Mesothelial cell of epicardium (in vitro differentiated cells): ENCODE measurements around the gene TMEM250. TPM values are rescaled to one million over a fixed set of nuclear protein-coding genes. Genes with fewer than 3 reads are reported as not detected.
A peak's percentile ranks its signal among the peaks of the same experiment; 100 is the strongest.

Experiments used
- DNase-seq, 2 experiments: peaks; one replicate each; pipeline ENCODE4 v3.0.0; 2021; ENCODE audit warnings: low spot score in 2 of 2; ENCODE audit not compliant: unreplicated experiment in 2 of 2
- H3K27ac Mint-ChIP-seq: 2 replicates; pipeline ENCODE4 v1.8.0; 2021; ENCODE audit warnings: mixed read lengths
- H3K27me3 Mint-ChIP-seq: 2 replicates; pipeline ENCODE4 v1.8.0; 2021; ENCODE audit warnings: low read depth, mixed read lengths
- H3K36me3 Mint-ChIP-seq: 2 replicates; pipeline ENCODE4 v1.8.0; 2021; ENCODE audit warnings: mixed read lengths
- H3K4me1 Mint-ChIP-seq: 2 replicates; pipeline ENCODE4 v1.8.0; 2021; ENCODE audit warnings: mixed read lengths
- H3K4me3 Mint-ChIP-seq: 2 replicates; pipeline ENCODE4 v1.8.0; 2021; ENCODE audit warnings: mild to moderate bottlenecking, moderate library complexity, mixed read lengths
- H3K9me3 Mint-ChIP-seq: 2 replicates; pipeline ENCODE4 v1.8.0; 2021; ENCODE audit warnings: mixed read lengths
- CTCF ChIP-seq: fragments of 200-600 bp; sonication (generic); IDR thresholded peaks from one replicate; pipeline ENCODE4 v1.5.0; 2021; ENCODE audit warnings: antibody characterized with exemption; ENCODE audit not compliant: unreplicated experiment
- total RNA-seq: library from RNA; stranded (reverse); gene quantifications from 3 replicates; pipeline ENCODE4 v1.2.1, GENCODE V29; 2021

Gene TMEM250
- total RNA-seq, 1 donor from 2014 or later: 35.3 TPM

GRCh38 chr9:136077491-136077890 is 41.2 kb downstream of the TMEM250 start:
- Mint-ChIP-seq H3K27me3 (no peaks in the 10 kb centered on the region), H3K4me3 (no peak overlapping the region), H3K4me1 (peaks cover 7% of the 10 kb centered on the region), H3K9me3 (no peaks in the 10 kb centered on the region), H3K36me3 (peaks cover 2% of the 10 kb centered on the region), H3K27ac (peak overlapping the region; percentile 87)
- no peak for TF ChIP-seq CTCF
- no peak for DNase-seq

GRCh38 chr9:136075881-136076678 is 42.6 kb downstream of the TMEM250 start:
- Mint-ChIP-seq H3K27me3 (no peaks in the 10 kb centered on the region), H3K4me3 (no peak overlapping the region), H3K36me3 (peaks cover 2% of the 10 kb centered on the region), H3K4me1 (peaks cover 7% of the 10 kb centered on the region), H3K27ac (peak overlapping the region; percentile 63), H3K9me3 (no peaks in the 10 kb centered on the region)
- DNase-seq: no peak
- TF ChIP-seq CTCF: no peak

- Mint-ChIP-seq H3K4me1 (peaks cover 7% of the 10 kb centered on the region), H3K27me3 (no peaks in the 10 kb centered on the region), H3K36me3 (peaks cover 7% of the 10 kb centered on the region), H3K9me3 (peaks cover 5% of the 10 kb centered on the region), H3K27ac (no peak overlapping the region), H3K4me3 (no peak overlapping the region)
- no peak for TF ChIP-seq CTCF
- no peak for DNase-seq
Measured at GRCh38 chr9:136075134-136075841, 43.4 kb downstream of the TMEM250 start.

GRCh38 chr9:136074706-136075105 is 44.0 kb downstream of the TMEM250 start:
- H3K36me3 Mint-ChIP-seq: peaks cover 10% of the 10 kb centered on the region
- H3K9me3 Mint-ChIP-seq: peaks cover 9% of the 10 kb centered on the region
- no peak overlapping the region for H3K4me3 Mint-ChIP-seq
- TF ChIP-seq CTCF: no peak
- H3K4me1 Mint-ChIP-seq: peaks cover 7% of the 10 kb centered on the region
- H3K27me3 Mint-ChIP-seq: no peaks in the 10 kb centered on the region
- H3K27ac Mint-ChIP-seq: no peak overlapping the region
- DNase-seq: no peak

Other genes with a start within 250 kb of the TMEM250 start
- 62.4 to 64.4 TPM (median 63.3 TPM) in 3 replicates for gene CAMSAP1, start 211.3 kb downstream of the TMEM250 start, total RNA-seq
- gene UBAC1, start 157.5 kb downstream of the TMEM250 start, total RNA-seq: 31.7 to 33.8 TPM (median 32.0 TPM) in 3 replicates
- gene NACC2, start 23.6 kb downstream of the TMEM250 start, total RNA-seq: 18.4 to 20.0 TPM (median 19.1 TPM) in 3 replicates
- gene LHX3, start 86.3 kb upstream of the TMEM250 start, total RNA-seq: not detected in 3 replicates
- gene QSOX2, start 126.9 kb upstream of the TMEM250 start, total RNA-seq: 16.8 to 17.0 TPM (median 17.0 TPM) in 3 replicates
- 0.42 to 0.54 TPM (median 0.47 TPM) in 3 replicates for gene CCDC187, start 185.2 kb upstream of the TMEM250 start, total RNA-seq
- gene GPSM1, start 208.7 kb upstream of the TMEM250 start, total RNA-seq: 98.6 to 103 TPM (median 102 TPM) in 3 replicates
- gene DNLZ, start 244.9 kb upstream of the TMEM250 start, total RNA-seq: 11.8 to 14.7 TPM (median 13.0 TPM) in 3 replicates